Lung (tissue), 12 donors: ENCODE measurements around the gene TSPAN14. TPM values are rescaled to one million over a fixed set of nuclear protein-coding genes. Genes with fewer than 3 reads are reported as not detected.

Experiments
- ATAC-seq: fragments of 200-7000 bp; cut with Tn5 transposase; one replicate; pipeline ENCODE4 v1.9.1; 2020; ENCODE audit warnings: moderate number of reproducible peaks; ENCODE audit not compliant: insufficient read depth, low FRiP score
- DNase-seq, 3 donors: peaks; one replicate each; pipeline ENCODE4 v3.0.0-alpha.2; 2013 to 2017
- H3K27ac ChIP-seq, 2 donors: one replicate each; pipeline ENCODE4 v1.5.1; 2013; ENCODE audit warnings: mild to moderate bottlenecking in 2 of 2, moderate library complexity in 2 of 2, control low read depth in 1 of 2, inconsistent platforms in 1 of 2, low read depth in 1 of 2, low read length in 1 of 2
- H3K27me3 ChIP-seq, 3 donors: one replicate each; pipeline ENCODE4 v1.5.1; 2013; ENCODE audit warnings: low read length in 2 of 3; ENCODE audit not compliant: control insufficient read depth in 3 of 3, insufficient read depth in 3 of 3
- H3K36me3 ChIP-seq, 4 donors: one replicate each; pipeline ENCODE4 v1.5.1; 2013; ENCODE audit warnings: low read length in 4 of 4, mild to moderate bottlenecking in 1 of 4, moderate library complexity in 1 of 4; ENCODE audit not compliant: control insufficient read depth in 4 of 4, insufficient read depth in 4 of 4
- H3K4me1 ChIP-seq, 5 donors: one replicate each; pipeline ENCODE4 v1.5.1; 2013; ENCODE audit warnings: low read length in 5 of 5, mild to moderate bottlenecking in 2 of 5, moderate library complexity in 1 of 5; ENCODE audit not compliant: control insufficient read depth in 5 of 5, insufficient read depth in 5 of 5
- H3K4me3 ChIP-seq: one replicate; pipeline ENCODE4 v1.5.1; 2013; ENCODE audit warnings: mild to moderate bottlenecking, control low read depth, moderate library complexity
- H3K9ac ChIP-seq, 2 donors: one replicate each; pipeline ENCODE4 v1.5.1; 2013; ENCODE audit warnings: low read length in 2 of 2, control low read depth in 1 of 2; ENCODE audit not compliant: insufficient read depth in 1 of 2
- H3K9me3 ChIP-seq, 4 donors: one replicate each; pipeline ENCODE4 v1.5.1; 2013; ENCODE audit warnings: low read length in 3 of 4, mild to moderate bottlenecking in 1 of 4, moderate library complexity in 1 of 4; ENCODE audit not compliant: control insufficient read depth in 4 of 4, insufficient read depth in 3 of 4
- CTCF ChIP-seq: IDR thresholded peaks from 2 replicates; pipeline ENCODE4 v1.5.1; 2012; ENCODE audit warnings: mild to moderate bottlenecking; ENCODE audit errors: control extremely low read depth, extremely low read depth
- WGBS, 2 donors: extraction: QIAGEN DNeasy Blood & Tissue Kit; methylation state at CpG; one replicate each; pipeline ENCODE4 v1.1.7; 2013; 5-methylcytosine and 5-hydroxymethylcytosine counted together
- polyA plus RNA-seq, 2 donors: library from polyadenylated mRNA; stranded (reverse); fragments of 200-250 nt; gene quantifications; one replicate each; pipeline ENCODE4 v1.2.1, GENCODE V29; 2013
- total RNA-seq, 2 donors: library from RNA; depleted of rRNA in 1 of 2; stranded (reverse); fragments of >200 nt in 1 of 2; gene quantifications; one replicate each; pipeline ENCODE4 v1.2.1, GENCODE V29; 2014 to 2021
- donor health status: control.
- donor health status: control.
- donor health status: Bipolar disorder and iron deficiency.
- donor health status: healthy.
- donor health status: DM: yes; HTN: yes; CAD: no.

Gene TSPAN14
- total and polyA plus RNA-seq, 4 donors = 40.9 to 187 (median 116) TPM

- Histone ChIP-seq H3K36me3 (no peaks in the 10 kb centered on the region), H3K4me3 (no peak overlapping the region), H3K9me3 (no peaks in the 10 kb centered on the region), H3K27me3 (no peaks in the 10 kb centered on the region), H3K4me1 (peaks cover under 1 to 31% (median 10%) of the 10 kb centered on the region in 5 donors), H3K27ac (no peak overlapping the region), H3K9ac (no peak overlapping the region)
- ATAC-seq = no peak
- TF ChIP-seq CTCF = no peak
- WGBS, 2 donors = 70 to 84% methylated on average over 4 of the region's 4 CpGs
- DNase-seq = no peak
Observed at GRCh38 chr10:80406204-80406603, 47.9 kb upstream of the TSPAN14 start.

- H3K27ac ChIP-seq = peak overlapping the region; percentile 81 to 93
Observed at GRCh38 chr10:80407812-80408241, 46.3 kb upstream of the TSPAN14 start.

GRCh38 chr10:80408242-80409101, 45.6 kb upstream of the TSPAN14 start, which contains the start of gene PRXL2A:
Gene PRXL2A (plus strand): TSS chr10:80408551. CDS start chr10:80420468, 11,917 bp downstream.
- Histone ChIP-seq H3K27me3 (no peaks in the 10 kb centered on the region), H3K36me3 (no peaks in the 10 kb centered on the region), H3K4me3 (peak within 1 kb of the TSS; percentile 81), H3K27ac (peak within 1 kb of the TSS; percentile 81 to 93), H3K9me3 (no peaks in the 10 kb centered on the region), H3K4me1 (peaks cover 13 to 53% (median 24%) of the 10 kb centered on the region in 5 donors), H3K9ac (peak within 1 kb of the TSS; percentile 9 to 46)
- TF ChIP-seq CTCF = no peak
- 2% methylated on average over 78 to 96 of the region's 96 CpGs for WGBS, 2 donors
- ATAC-seq (peak; percentile 95), DNase-seq (peak; percentile 86 to 90 (median 89))

More at GRCh38 chr10:80407812-80408241, 46.3 kb upstream of the TSPAN14 start:
- 9 to 18% methylated on average over 16 of the region's 16 CpGs for WGBS, 2 donors
- peak overlapping the region in 1 of 2 donors; percentile 46 for H3K9ac ChIP-seq
- no peaks in the 10 kb centered on the region for H3K27me3 ChIP-seq
- H3K4me1 ChIP-seq = peaks cover 12 to 47% (median 19%) of the 10 kb centered on the region in 5 donors
- ATAC-seq = peak; percentile 60
- no peak for TF ChIP-seq CTCF
- no peaks in the 10 kb centered on the region for H3K9me3 ChIP-seq
- DNase-seq = peak in 1 of 3 donors; percentile 40
- H3K36me3 ChIP-seq = no peaks in the 10 kb centered on the region
- H3K4me3 ChIP-seq = peak overlapping the region; percentile 81
